NK-92 (cell line): Measurements from ENCODE around the gene ANP32B.

Experiments
- DNase-seq: peaks from one replicate; lab custom pipeline; 2025; ENCODE audit not compliant: unreplicated experiment; lab: John Stamatoyannopoulos, UW

Gene ANP32B

DNA sequence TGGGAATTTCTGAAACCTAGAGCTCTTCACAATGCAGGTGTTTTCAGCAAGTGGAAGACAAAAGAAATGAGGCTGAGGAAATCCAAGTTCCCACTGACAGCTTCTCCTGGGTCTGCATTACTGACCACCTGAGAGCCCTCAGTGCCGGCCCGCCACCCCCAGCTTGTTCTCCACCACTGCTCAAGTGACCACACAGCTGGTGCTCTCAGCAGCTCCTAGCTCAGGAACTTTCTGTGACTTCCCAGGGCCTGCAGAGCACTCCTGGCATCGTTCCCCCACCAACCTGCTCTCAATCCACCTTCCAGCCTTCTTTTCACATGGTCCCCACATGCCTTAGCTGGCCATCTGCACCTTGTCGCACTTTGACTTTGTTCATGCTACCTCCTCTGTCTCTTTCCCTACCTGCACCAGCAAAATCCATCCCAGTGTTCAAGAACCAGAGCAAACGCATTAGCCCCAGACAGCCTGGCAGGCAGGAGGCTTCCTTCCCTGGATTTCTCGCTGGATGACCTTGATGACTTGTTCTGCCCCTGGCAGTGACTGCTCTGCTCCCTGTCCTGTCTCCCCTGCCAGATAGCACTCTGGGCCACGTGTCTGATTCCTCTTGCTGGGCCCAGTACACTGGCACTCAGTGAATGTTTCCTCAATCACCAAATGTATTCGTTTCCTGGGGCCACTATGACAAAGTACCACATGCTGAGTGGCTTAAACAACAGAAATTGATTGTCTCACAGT lies 38.3 kb downstream of the ANP32B start:
- DNase-seq, result no peak

GRCh38 chr9:98022447-98022846 lies 39.3 kb downstream of the ANP32B start:
- DNase-seq, result no peak

DNA sequence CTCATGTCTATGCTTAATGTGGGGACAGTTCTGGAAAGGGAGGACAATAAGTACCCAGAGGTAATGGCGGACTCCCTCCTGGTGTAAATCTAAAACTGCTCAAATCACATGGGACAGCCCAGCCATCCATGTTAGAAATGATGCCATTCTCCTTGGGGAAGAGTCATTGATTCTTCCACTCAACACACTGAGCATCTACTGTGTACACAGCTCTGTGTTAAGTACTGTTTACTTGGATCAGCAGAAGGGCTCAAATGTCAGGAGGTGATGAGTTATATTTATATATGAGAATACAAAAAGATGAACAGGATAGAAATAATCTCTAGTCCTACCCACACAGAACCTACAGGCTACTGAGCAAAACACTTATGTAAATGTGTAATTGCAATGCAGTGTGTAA lies 41.6 kb downstream of the ANP32B start:
- no peak for DNase-seq

- no peak for DNase-seq
These were observed 48.0 kb downstream of the ANP32B start for GRCh38 chr9:98031169-98031568.

DNA sequence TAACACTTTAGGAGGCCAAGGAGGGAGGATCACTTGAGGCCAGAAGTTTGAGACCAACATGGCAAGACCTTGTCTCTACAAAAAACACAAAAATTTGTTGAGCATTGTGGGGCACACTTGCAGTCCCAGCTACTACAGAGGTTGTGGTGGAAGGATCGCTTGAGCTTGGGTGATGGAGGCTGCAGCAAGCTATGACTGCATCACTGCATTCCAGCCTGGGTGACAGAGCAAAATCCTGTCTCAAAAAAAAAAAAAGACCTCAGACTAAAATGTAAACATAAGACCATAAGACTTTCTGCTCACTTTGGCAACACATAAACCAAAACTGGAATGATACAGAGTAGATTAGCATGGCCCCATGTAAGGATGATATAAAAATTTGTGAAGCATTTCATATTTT lies 48.8 kb downstream of the ANP32B start:
- DNase-seq, result no peak

- peak; percentile 48 for DNase-seq
These were observed 51.7 kb downstream of the ANP32B start for GRCh38 chr9:98034593-98035546.

DNA sequence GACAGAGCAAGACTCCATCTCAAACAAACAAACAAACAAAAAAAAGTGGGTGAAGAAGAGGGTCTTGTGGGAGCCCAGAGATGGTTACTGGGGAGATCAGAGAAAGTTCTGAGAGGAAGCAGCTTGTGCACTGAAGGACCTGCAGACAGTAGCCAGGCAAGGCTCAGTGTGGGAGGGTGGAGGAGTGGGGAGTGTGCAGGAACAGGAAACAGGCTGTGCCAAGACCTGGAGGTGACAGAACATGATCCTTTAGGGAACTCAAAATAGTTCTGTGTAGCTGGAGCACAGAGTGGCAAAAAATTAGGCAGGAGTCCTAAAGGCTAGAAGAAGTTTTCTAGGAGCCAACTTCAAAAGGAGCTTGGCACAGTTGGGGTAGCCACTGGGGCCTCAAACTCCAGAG lies 54.2 kb downstream of the ANP32B start:
- no peak for DNase-seq

- no peak for DNase-seq
These were observed 55.8 kb downstream of the ANP32B start for GRCh38 chr9:98038958-98039357.

DNA sequence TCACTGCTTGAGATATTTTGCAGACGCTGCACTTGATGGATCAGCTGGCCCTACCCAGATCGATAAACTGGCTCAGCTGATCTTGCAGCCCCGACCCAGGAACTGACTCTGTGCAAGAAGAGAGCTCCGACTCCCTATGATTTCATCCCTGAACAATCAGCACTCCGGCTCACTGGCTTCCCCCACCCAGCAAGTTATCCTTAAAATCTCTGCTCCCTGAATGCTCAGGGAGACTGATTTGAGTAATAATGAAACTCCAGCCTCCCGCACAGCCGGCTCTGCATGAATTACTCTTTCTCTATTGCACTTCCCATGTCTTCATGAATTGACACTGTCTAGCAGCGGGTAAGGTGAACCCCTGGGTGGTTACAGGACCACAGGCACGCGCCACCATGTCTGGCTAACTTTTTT lies 56.5 kb downstream of the ANP32B start:
- no peak for DNase-seq

DNA sequence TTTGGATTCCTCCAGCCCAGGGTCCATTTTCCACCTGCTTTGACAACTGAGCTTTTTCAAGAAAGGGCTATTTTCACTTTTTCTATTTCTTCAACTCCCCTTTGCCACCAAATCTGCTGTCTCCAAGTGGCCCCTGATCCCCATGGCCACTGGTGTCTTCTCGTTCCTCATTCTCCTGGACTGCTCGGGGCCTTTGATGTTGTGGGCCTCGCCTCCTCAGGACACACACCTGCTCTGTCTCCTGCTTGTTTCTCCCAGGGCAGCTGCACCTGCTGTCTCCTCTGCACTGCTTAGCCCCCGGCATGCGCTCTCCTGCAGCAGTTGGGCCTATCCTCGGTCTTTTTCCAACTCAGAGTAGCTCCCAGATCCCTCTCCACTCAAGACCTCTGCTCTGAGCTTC lies 57.1 kb downstream of the ANP32B start:
- no peak for DNase-seq

- no peak for DNase-seq
These were observed 60.8 kb downstream of the ANP32B start for GRCh38 chr9:98043915-98044314.

DNA sequence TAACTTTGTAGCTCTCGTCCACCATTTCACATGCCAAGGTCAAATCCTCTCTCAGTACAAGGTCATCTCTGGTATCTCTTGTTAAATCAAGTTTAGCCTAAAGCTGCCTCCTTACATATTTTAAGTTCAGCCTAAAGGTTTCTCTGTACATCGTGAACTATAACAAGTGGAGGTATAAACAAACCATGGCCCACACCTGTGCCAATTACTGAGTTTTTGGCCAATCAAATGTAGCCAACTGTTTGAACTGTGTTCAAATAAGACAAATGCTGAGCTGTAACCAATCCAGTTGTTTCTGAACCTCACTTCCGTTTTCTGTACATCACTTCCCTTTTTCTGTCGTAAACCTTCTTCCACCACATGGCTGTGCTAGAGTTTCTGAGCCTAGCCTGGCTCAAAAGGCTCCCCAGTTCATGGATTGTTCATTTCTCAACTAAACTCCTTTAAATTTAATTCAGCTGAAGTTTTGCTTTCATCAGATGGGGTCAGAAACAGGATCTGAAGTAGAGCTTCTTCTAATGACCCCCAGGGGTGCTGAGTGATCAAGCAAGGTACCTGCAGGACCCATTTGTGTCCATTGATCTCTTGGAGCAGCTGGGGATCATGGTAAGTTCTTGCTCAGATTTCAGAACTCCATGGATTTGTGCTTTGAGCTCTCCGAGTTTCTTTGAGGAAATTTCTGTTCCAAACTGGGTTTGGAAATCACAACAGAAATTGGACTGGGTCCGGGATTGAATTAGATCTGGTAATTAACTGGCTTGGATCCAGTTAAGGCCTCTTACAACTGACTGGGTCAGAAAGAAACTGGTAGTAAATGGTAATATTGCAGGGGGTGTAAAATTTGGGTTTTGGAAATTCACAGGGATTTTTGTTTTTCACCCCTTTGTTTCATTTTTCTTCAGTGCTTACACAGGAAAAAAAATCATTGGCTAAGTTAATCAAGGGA lies 62.4 kb downstream of the ANP32B start:
- no peak for DNase-seq

DNA sequence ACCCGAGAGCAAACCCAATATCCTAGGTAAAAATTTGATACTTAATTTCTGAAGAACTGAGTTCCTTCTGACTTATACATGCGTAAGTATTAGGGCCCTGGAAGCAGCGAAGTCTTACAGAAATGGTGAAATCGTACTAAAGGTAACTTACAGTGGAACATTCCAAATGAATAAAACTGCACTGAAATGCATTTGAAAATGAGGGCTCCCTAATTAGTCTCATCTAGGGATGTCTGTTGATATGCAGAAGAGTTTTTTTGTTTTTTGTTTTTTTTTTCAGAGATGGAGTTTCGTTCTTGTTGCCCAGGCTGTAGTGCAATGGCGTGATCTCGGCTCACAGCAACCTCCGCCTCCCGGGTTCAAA lies 63.0 kb downstream of the ANP32B start:
- DNase-seq, result no peak

GRCh38 chr9:98047002-98047401 lies 63.9 kb downstream of the ANP32B start:
- DNase-seq, result no peak

DNA sequence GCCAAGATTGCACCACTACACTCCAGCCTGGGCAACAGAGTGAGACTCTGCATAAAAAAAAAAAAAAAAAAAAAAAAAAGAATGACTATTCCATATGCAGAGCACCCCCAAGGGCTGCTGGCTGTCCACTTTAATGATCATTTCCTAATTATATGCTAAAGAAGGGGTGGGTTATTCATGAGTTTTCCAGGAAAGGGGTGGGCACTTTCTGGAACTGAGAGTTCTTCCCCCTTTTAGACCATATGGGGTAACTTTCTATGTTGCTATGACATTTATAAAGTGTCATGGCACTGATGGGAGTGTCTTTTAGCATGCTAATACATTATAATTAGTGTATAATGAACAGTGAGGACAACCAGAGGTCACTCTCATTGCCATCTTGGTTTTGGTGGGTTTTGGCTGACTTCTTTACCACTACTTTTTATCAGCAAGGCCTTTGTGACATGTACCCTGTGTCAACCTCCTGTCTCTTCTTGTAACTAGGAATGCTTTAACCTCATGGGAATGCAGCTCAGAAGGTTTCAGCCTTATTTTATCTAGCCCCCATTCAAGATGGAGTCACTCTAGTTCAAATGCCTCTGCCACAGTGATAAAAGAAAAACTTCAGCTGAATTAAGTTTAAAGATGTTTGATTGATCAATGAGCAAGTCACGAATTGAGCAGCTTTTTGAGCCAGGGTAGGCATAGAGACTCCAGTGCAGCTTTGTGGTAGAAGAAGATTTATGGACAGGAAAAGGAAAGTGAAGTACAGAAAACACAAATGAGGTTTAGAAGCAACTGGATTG lies 66.3 kb downstream of the ANP32B start:
- DNase-seq, result no peak

DNA sequence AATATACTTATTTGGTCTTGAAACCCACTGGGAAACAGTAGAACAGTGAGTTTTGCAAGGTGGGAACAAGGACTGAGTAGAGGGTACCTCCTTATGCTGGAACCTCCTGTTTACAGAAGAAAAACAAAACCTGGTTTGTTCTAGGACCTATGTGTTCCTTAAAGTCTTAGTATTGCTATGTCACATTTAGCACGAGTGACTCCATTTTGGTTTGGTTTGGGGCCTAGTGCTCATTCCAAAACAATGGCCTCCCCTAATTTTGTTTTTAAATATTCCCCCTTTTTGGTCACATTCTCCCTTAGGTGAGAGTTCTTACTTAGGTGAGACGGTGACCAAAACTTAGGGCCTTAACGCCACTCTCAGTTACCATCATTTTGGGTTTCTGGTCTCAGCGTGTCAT lies 67.2 kb downstream of the ANP32B start:
- DNase-seq, result no peak

DNA sequence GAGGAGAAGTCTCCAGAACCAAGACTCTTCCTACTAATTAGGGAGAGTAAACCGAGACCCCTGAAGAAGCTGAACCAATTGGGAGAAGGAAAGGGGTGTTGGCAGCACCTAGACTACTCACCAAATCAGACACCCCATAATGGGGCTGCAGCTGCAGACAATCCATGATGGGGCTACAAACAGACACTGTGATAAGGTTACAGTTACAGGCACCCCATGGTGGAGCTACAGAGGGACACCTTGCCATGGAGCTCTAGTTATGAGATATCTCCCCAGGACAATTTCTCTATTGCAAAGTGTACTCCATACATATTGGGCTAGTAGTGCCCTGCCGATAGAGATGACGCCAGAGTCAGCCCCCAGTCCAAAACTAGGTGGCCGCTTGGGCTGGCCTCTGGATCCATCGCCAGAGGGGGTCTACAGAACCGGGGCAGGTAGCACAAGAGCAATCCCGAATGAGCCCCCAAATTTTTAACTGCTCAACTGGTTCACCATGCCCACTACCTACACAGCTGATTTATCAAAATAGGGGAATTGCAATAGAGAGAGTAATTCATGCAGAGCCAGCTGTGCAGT lies 71.3 kb downstream of the ANP32B start:
- DNase-seq, result no peak

- DNase-seq, result peak; percentile 37
These were observed 73.4 kb downstream of the ANP32B start, which contains the start of gene NANS for GRCh38 chr9:98056269-98057137. NANS (plus strand) TSS chr9:98056732; CDS start chr9:98056809, 77 bp downstream.
